Hepatocyte (in vitro differentiated cells): Measurements from ENCODE around the gene TACR2.

Experiments
- EZH2 ChIP-seq: fragments of 200-600 bp; sonication (generic); IDR thresholded peaks from 2 replicates; pipeline ENCODE4 v1.6.1; 2016; ENCODE audit warnings: antibody characterized with exemption, mild to moderate bottlenecking, borderline replicate concordance
- EZH2phosphoT487 ChIP-seq: fragments of 200-600 bp; sonication (generic); IDR thresholded peaks from one replicate; pipeline ENCODE4 v1.6.1; 2018; ENCODE audit warnings: antibody characterized with exemption, mild to moderate bottlenecking, low read depth, moderate library complexity; ENCODE audit not compliant: unreplicated experiment, severe bottlenecking
- TF ChIP-seq, protein P1 (sequence below): fragments of 200-600 bp; sonication (generic); IDR thresholded peaks from 2 replicates; pipeline ENCODE4 v1.5.1; 2016; ENCODE audit warnings: antibody characterized with exemption, mild to moderate bottlenecking; ENCODE audit not compliant: poor library complexity

DNA sequence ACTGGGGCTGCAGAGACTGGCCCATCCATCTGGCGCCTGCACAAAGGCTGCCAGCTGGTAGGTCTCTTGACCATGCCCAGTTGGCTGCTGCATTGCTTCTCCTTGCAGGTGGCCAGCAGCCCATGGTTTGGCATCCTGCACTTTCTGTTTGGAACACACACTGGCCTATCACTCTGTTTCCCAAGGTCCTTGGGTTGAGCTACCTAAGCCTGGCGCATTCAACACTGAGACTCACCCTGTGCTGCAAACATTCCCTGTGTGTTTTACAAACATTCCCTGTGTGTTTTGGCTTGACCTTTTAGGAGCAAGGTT lies 55.5 kb downstream of the TACR2 start:
- TF ChIP-seq, protein P1, sequence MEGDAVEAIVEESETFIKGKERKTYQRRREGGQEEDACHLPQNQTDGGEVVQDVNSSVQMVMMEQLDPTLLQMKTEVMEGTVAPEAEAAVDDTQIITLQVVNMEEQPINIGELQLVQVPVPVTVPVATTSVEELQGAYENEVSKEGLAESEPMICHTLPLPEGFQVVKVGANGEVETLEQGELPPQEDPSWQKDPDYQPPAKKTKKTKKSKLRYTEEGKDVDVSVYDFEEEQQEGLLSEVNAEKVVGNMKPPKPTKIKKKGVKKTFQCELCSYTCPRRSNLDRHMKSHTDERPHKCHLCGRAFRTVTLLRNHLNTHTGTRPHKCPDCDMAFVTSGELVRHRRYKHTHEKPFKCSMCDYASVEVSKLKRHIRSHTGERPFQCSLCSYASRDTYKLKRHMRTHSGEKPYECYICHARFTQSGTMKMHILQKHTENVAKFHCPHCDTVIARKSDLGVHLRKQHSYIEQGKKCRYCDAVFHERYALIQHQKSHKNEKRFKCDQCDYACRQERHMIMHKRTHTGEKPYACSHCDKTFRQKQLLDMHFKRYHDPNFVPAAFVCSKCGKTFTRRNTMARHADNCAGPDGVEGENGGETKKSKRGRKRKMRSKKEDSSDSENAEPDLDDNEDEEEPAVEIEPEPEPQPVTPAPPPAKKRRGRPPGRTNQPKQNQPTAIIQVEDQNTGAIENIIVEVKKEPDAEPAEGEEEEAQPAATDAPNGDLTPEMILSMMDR = no peak
- TF ChIP-seq EZH2 = no peak
- no peak for TF ChIP-seq EZH2phosphoT487
